Muscle of arm (tissue), 14 donors: ENCODE measurements around the gene DAD1. TPM values are rescaled to one million over a fixed set of nuclear protein-coding genes. Genes with fewer than 3 reads are reported as not detected.
A peak's percentile ranks its signal among the peaks of the same experiment; 100 is the strongest.
"Not testable (repeated sequence)": the region's sequence is repeated elsewhere in the genome, so short reads cannot be mapped to it uniquely, and the experiment has no call there.

Experiments
- DNase-seq: peaks from one replicate; pipeline ENCODE4 v3.0.0-alpha.2; 2013
- long read RNA-seq, 11 donors: transcript quantifications; one replicate each; lab custom pipeline, GENCODE V29; 2026
- polyA plus RNA-seq, 12 donors: library from polyadenylated mRNA; unstranded; fragments of 120-200 nt; gene quantifications; one replicate each; pipeline ENCODE4 v1.2.1, GENCODE V29; 2013; ENCODE audit not compliant: insufficient read length in 12 of 12

DAD1 gene
- polyA plus RNA-seq, result 100 to 1,000 TPM in 11 of 12 donors, not detected in 1; 116 to 191 (median 140) TPM
- long read RNA-seq, donor 1, transcript DAD1-201 (3 exons, 731 nt), result major isoform, 159 of 200 reads
- long read RNA-seq, donor 1, partial matches to known transcripts, result 41 of 200 reads
- long read RNA-seq, donor 1, other reads (novel, unspliced or antisense), result 0 of 200 reads
- long read RNA-seq, donor 2, transcript DAD1-201 (3 exons, 731 nt), result major isoform, 114 of 130 reads
- long read RNA-seq, donor 2, partial matches to known transcripts, result 15 of 130 reads
- long read RNA-seq, donor 2, other reads (novel, unspliced or antisense), result 0 of 130 reads
- long read RNA-seq, donor 3, transcript DAD1-201 (3 exons, 731 nt), result major isoform, 52 of 52 reads
- long read RNA-seq, donor 3, partial matches to known transcripts, result 0 of 52 reads
- long read RNA-seq, donor 3, other reads (novel, unspliced or antisense), result 0 of 52 reads
- long read RNA-seq, donor 4, transcript DAD1-201 (3 exons, 731 nt), result major isoform, 48 of 63 reads
- long read RNA-seq, donor 4, partial matches to known transcripts, result 15 of 63 reads
- long read RNA-seq, donor 4, other reads (novel, unspliced or antisense), result 0 of 63 reads
- long read RNA-seq, donor 5, transcript DAD1-201 (3 exons, 731 nt), result major isoform, 125 of 126 reads
- long read RNA-seq, donor 5, partial matches to known transcripts, result 0 of 126 reads
- long read RNA-seq, donor 5, other reads (novel, unspliced or antisense), result 0 of 126 reads
- long read RNA-seq, donor 6, transcript DAD1-201 (3 exons, 731 nt), result major isoform, 56 of 78 reads
- long read RNA-seq, donor 6, partial matches to known transcripts, result 21 of 78 reads
- long read RNA-seq, donor 6, other reads (novel, unspliced or antisense), result 0 of 78 reads
- long read RNA-seq, donor 7, transcript DAD1-201 (3 exons, 731 nt), result major isoform, 65 of 88 reads
- long read RNA-seq, donor 7, partial matches to known transcripts, result 23 of 88 reads
- long read RNA-seq, donor 7, other reads (novel, unspliced or antisense), result 0 of 88 reads
- long read RNA-seq, donor 8, transcript DAD1-201 (3 exons, 731 nt), result major isoform, 112 of 121 reads
- long read RNA-seq, donor 8, partial matches to known transcripts, result 8 of 121 reads
- long read RNA-seq, donor 8, other reads (novel, unspliced or antisense), result 0 of 121 reads
- long read RNA-seq, donor 9, transcript DAD1-201 (3 exons, 731 nt), result major isoform, 83 of 110 reads
- long read RNA-seq, donor 9, partial matches to known transcripts, result 26 of 110 reads
- long read RNA-seq, donor 9, other reads (novel, unspliced or antisense), result 0 of 110 reads
- long read RNA-seq, donor 10, transcript DAD1-201 (3 exons, 731 nt), result major isoform, 63 of 65 reads
- long read RNA-seq, donor 10, partial matches to known transcripts, result 0 of 65 reads
- long read RNA-seq, donor 10, other reads (novel, unspliced or antisense), result 0 of 65 reads
- long read RNA-seq, donor 11, transcript DAD1-201 (3 exons, 731 nt), result major isoform, 114 of 127 reads
- long read RNA-seq, donor 11, partial matches to known transcripts, result 13 of 127 reads
- long read RNA-seq, donor 11, other reads (novel, unspliced or antisense), result 0 of 127 reads

- peak; percentile 100 for DNase-seq
These were observed at the start of gene DAD1 for GRCh38 chr14:22589096-22589839. Gene DAD1, minus strand, starts transcription at chr14:22589224. Its CDS starts 67 bp downstream, at chr14:22589157.

- not testable (repeated sequence) for DNase-seq
These were observed 47.0 kb upstream of the DAD1 start for GRCh38 chr14:22635980-22636379.

GRCh38 chr14:22634233-22634900, 45.3 kb upstream of the DAD1 start:
- no peak for DNase-seq

GRCh38 chr14:22630486-22630885, 41.5 kb upstream of the DAD1 start:
- no peak for DNase-seq

GRCh38 chr14:22630066-22630465, 41.0 kb upstream of the DAD1 start:
- no peak for DNase-seq

- DNase-seq, result no peak
These were observed 40.3 kb upstream of the DAD1 start for GRCh38 chr14:22629361-22629760.

- DNase-seq, result no peak
These were observed 38.7 kb upstream of the DAD1 start for GRCh38 chr14:22627506-22628263.

- no peak for DNase-seq
These were observed 37.6 kb upstream of the DAD1 start for GRCh38 chr14:22626590-22626989.

- no peak for DNase-seq
These were observed 34.0 kb upstream of the DAD1 start for GRCh38 chr14:22623047-22623446.

- DNase-seq, result no peak
These were observed 33.2 kb upstream of the DAD1 start for GRCh38 chr14:22622255-22622654.

GRCh38 chr14:22615765-22616164, 26.7 kb upstream of the DAD1 start:
- DNase-seq, result not testable (repeated sequence)

- peak; percentile 16 for DNase-seq
These were observed 25.3 kb upstream of the DAD1 start for GRCh38 chr14:22614240-22614799.

GRCh38 chr14:22613736-22614239, 24.8 kb upstream of the DAD1 start:
- DNase-seq, result no peak

- no peak for DNase-seq
These were observed 24.2 kb upstream of the DAD1 start for GRCh38 chr14:22613106-22613695.

- no peak for DNase-seq
These were observed 21.9 kb upstream of the DAD1 start for GRCh38 chr14:22610931-22611330.

- DNase-seq, result no peak
These were observed 18.3 kb upstream of the DAD1 start for GRCh38 chr14:22607291-22607690.

GRCh38 chr14:22606380-22606779, 17.4 kb upstream of the DAD1 start:
- no peak for DNase-seq

- DNase-seq, result no peak
These were observed 13.8 kb upstream of the DAD1 start for GRCh38 chr14:22602862-22603261.
